GM21526 (cell line): ENCODE data around the gene KCNAB1.
"Not testable (repeated sequence)": the region's sequence is repeated elsewhere in the genome, so short reads cannot be mapped to it uniquely, and the experiment has no call there.

ENCODE experiments used
- ATAC-seq: cut with Tn5 transposase; IDR thresholded peaks from one replicate; pipeline ENCODE4 v1.9.1; 2021; ENCODE audit warnings: moderate library complexity; ENCODE audit not compliant: unreplicated experiment, low FRiP score

KCNAB1 gene

DNA sequence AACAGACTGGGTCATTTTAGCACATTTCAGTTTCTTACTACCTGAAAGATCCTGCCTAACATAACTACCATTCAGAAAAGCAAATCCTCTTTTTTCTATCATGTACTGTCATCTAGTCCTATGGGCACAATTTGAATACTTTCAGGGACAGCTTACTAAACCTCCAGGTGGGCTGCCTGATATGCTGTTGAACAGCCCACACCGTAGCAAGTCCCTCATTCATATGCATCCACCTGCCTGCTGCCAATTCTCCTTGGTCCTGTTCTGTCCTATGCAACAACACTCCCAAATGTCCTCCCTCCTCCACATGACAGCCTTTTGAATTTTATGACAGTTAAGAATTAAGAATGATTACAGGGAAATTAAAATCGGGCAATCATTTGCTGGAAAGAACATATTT, 137.9 kb downstream of the KCNAB1 start:
- ATAC-seq = no peak

DNA sequence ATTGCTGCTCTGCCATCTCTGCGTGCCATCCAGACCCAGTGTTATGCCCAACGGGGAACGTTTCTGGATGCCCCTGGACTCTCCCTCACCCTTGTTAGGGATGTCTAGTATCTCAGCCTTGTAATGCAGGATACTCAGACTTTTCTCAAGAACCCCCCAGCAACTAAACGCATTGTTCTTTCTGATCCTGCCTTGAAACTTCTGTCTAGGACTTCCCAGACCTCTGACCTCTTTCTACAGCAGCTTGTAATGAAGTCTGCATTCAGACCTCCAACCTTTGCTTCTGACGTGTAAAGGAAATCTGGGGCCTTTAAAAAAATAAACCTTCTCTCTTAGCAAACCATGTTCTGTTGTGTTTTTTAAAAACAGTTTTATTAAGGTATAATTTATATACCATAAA, 139.5 kb downstream of the KCNAB1 start:
- no peak for ATAC-seq

DNA sequence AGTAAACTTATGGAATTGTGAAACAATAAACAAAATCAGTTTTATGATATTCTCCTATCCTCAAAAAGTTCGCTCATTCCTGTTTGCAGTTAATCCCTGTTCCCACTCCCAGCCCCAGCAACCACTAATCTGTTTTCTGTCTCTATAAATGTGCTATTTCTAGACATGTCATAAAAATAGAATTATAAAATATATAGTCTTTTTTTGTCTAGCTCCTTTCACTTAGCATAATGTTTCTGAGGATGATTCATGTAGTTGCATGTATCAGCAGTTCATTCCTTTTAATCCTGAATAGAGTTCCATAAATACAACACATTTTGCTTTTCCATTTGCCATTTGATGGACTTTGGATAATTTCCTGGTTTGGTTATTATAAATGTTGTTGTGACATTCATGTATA, 140.0 kb downstream of the KCNAB1 start:
- ATAC-seq = no peak

DNA sequence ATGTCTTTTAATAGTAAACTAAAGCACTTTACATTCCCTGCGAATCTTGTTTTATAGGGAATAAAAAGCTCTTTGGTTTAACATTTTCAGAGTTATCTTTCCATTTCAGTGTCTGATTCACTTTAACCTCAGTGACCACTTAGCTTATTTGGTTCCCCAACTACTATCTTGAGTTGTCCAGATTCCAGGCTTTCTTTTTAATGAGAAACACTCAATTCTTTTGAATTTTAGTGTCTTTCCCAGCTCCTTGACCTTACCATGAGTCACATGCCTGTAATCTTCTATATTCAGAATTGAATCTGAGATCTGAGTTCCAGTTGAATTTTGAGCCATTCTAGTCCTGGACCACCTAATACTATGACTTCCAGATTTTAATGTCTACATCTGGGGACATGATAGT, 144.4 kb downstream of the KCNAB1 start:
- no peak for ATAC-seq

DNA sequence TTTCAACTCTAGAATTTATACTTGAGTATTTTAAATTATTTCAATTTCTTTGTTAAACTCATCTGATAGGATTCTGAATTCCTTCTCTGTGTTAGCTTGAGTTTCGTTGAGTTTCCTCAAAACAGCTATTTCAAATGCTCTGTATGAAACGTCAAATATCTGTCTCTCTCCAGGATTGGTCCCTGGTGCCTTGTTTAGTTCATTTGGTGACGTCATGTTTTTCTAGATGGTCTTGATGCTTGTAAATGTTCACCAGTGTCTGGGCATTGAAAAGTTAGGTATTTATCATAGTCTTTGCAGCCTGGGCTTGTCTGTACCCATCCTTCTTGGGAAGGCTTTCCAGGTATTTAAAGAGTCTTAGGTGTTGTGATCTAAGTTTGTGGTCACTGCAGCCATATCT, 151.1 kb downstream of the KCNAB1 start:
- no peak for ATAC-seq

DNA sequence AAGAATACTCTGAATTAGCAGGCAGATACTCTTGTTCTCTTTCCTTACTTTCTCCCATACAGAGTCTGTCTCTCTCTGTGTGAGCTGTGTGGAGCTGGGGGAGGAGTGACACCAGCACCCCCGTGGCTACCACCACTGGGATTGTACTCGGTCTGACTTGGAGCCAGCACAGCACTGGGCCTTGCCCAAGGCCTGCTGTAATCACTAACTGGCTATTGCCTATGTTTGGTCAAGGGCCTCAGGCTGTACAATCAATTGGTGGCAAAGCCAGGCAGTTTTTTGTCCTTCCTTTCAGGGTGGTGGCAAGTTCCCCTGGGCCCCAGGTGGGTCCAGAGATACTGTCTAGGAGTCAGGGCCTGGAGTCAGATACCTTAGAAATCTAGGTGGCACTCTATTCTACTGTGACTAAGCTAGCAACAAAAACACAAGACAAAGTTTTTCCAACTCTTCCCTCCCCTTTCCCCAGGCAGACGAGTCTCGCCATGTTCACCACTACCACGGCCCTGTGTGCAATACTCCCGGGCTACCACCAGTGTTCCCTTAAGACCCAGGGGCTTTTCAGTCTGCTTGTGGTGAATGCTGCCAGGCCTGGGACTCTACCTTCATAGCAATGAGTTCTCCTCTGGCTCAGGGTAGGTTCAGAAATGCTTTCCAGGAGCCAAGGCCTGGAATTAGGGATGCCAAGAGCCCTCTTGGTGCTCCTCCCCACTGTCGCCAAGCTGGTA, 151.8 kb downstream of the KCNAB1 start:
- ATAC-seq = no peak

DNA sequence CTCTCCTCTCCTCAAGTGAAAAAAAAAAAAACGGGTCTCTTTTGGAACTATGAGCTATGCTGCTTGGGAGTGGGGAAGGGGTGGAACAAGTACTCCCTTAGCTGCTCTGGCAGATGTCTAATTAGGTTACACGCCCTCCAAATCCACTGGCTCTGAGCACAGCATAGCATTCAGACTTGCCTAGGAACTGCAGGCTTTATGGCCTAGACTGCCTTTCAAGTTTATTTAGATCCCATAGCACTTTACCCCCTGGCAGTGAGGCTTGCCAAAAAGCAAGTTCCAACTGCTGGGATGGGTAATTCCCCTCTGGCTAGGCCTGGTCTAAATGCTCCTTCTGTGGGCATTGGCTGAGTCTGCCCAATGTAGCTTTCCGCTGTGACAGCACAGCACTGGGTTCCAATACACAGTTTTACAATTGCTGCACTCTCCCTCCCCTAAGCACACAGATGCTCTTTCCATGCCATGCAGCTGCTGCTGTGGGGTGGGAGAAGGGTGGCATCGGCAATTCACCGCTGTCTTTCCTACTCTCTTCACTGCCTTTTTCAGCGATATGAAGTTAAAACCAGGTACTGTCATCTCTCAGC, 152.8 kb downstream of the KCNAB1 start:
- no peak for ATAC-seq

DNA sequence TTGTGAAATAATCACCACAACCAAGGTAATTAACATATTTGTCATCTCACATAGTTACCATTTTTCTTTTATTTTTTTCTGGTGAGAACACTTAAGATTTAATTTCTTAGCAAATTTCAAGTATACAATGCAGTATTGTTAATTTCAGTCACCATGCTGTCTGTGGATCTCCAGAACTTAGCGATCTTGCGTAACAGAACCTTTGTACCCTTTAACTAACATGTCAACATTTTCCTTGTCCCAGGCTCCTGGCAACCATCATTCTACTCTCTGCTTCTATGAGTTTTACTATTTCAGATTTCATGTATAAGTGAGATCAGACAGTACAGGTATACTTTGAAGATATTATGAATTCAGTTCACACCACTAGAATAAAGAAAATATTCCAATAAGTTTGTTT, 154.4 kb downstream of the KCNAB1 start:
- ATAC-seq = no peak

DNA sequence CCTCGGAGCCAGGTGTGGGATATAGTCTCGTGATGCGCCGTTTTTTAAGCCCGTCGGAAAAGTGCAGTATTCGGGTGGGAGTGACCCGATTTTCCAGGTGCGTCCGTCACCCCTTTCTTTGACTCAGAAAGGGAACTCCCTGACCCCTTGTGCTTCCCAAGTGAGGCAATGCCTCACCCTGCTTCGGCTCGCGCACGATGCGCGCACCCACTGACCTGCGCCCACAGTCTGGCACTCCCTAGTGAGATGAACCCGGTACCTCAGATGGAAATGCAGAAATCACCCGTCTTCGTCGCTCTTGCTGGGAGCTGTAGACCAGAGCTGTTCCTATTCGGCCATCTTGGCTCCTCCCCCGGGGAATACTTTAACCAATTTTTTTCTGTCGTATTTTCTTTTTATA, 164.3 kb downstream of the KCNAB1 start:
- not testable (repeated sequence) for ATAC-seq

DNA sequence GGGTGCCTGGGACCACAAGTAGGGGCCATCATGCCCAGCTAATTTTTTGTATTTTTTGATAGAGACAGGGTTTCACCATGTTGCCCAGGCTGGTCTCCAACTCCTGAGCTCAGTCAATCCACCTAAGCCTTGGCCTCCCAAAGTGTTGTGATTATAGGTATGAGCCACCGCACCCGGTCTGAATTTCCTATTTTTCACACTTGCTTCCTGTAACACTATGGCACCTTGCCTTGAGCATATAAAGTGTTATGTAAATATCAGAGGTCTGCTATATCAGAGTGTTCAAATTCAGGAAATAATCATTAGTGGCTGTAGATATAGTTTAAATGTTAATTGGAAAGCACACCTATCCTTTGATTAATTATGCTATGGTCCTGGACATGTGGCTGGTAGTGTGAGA, 165.2 kb downstream of the KCNAB1 start:
- no peak for ATAC-seq

DNA sequence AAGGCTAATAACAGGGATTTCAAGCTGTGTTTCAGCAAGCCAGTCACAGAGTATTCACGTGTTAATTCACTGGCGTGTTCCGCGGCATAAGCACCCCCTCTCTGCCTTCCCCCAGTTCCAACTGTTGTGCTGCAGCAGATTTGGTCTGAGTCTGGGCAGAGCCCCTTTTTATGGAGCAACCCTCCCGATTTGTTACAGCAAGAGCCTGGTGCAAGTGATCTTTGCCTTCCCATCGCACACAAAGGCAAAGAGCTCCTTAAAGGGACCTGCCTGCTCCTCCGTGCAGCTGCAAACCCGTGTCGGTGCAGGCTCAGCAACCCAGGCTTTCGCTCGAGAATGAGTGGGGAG, 170.5 kb downstream of the KCNAB1 start:
- no peak for ATAC-seq

DNA sequence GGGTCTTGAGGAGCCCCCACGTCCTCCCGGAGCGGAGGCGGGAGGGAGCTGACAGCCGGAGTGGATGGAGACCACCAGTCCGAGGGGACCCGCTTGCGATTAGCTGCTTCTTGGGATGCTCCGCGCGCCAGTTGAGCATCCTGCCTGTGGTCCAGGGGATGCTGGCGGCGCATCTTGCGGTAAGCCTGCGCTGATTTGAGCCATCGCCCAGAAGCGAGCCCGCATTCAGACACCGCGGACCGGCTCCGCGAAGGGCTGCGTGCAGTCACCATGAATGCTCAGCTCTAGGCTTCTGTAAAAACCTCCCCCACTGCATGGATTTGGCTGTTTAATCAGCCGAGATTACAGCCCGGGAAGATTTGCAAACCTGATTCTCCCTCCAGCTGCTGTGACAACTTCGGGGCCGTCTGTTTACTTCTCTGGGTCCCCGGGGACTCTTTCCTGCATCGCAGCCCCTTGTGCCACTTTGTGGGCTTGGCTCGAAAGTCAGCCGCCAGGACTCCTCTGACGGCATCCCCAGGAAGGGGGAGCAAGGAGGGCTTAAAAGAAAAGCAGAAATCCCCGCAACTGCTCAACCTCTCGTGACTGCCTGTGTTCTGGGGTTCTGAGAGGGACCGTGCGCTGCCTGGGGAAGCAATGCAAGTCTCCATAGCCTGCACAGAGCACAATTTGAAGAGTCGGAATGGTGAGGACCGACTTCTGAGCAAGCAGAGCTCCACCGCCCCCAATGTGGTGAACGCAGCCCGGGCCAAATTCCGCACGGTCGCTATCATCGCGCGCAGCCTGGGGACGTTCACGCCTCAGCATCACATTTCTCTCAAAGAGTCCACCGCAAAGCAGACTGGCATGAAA, 171.1 kb downstream of the KCNAB1 start:
- ATAC-seq = no peak

DNA sequence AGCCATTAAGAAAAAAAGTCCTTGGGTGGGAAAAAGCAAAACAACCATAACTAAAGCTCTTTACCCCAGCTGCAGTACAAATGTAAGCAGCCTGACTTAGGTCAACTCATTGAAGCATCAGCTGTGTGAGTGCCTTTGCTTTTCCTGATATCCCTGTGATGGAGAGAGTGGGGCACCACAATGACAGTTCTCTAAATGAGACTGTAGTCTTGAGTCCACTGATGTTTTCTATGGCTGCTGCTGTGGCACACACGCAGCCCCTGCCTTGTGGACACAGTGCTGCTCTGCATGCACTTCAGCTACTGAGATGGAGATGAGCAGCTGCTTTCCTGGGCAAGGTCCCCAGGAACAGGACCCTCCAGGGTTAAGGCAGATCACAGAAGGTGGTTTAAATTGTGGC, 173.2 kb downstream of the KCNAB1 start:
- no peak for ATAC-seq

DNA sequence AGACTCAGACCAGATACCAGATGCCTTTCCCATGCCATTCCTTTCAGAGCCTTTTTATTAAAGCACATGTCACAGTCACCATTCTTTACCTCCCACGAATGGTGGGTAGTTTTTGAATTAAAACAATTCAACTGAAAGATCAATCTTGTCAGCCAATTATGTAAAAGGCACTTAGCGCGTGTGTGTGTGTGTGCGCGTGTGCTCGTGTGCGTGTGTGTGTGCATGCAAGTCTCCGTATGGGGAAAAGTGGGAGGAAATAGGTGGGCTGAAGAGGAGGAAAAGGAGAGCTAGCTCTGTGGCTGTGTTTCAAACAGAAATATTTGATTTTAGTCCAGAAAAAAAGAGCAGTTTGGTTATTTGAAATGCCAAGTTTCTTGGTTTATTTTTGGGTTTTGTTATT, 177.2 kb downstream of the KCNAB1 start:
- ATAC-seq = no peak

DNA sequence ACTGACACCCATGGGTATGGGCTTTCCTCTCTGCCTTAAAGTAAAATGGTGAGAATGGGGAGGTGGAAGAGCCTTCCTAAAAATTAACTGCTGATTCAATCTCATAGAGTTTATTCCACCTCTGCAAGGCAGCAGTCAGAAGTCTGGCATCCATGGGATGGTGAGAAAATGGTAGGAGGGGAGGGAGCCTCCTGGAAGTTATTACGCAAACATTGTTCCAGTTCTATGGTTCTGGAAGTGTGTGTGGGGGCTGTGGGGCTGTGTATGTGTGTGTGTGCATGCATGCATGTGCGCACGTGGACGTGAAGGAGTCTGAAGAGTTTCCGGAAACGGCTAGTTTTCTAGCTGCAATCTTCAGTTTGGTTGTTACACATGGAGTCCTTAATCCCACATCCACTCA, 177.6 kb downstream of the KCNAB1 start:
- no peak for ATAC-seq

DNA sequence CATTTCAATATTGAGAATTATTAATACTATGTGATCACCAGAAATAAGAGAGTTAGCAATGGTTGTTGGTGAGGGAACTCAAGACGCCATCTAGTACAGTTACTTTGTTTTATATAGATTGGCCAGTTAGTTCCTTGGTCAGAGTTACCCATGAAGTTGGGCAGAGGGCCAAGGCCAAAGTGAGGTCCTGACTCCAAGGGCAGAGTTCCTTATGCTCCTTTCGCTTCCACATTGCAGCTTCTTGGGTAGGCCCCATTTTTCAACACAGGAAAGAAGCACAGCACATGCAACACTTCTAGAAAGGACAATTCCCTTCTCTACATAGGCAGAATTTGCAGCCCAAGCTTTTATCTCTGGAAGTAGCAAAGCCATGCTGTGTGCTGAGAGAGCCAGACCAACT, 178.6 kb downstream of the KCNAB1 start:
- no peak for ATAC-seq

DNA sequence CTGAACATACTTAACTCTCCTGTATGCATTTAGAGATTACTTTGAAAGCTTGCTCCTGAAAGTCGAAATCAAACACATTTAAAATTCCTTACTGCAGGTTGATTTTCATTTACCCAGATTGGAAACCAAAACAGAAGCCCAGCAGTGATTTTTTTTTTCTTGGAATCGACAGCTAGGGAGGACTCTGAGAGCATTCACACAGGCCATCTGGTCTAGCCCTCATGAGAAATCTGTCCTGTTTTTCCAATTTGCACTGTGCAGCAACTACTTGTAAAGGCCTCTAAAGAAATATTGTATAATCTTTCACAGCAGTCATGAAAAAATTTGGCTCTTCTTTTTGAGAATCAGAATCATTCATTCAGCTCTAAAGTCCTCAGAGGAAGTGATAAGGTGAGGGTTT, 179.2 kb downstream of the KCNAB1 start:
- no peak for ATAC-seq

DNA sequence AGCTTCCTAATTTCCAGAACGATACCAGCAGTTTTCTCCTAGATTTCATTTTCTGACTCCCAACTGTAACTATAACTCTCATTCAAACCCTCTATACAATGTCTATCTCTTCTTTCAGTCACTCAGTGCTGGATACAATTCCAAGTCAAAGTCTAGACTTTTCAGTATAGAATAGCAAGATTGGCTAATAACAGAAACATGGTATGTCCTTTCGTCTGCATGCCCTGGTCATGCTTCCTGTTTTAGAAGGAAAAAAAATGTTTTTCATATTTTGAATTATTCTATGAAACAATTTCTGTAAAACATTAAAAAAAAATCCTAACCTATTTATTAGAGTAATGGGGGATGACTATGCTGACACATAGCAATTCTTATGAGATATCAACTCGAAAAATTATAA, 180.0 kb downstream of the KCNAB1 start:
- ATAC-seq = no peak

DNA sequence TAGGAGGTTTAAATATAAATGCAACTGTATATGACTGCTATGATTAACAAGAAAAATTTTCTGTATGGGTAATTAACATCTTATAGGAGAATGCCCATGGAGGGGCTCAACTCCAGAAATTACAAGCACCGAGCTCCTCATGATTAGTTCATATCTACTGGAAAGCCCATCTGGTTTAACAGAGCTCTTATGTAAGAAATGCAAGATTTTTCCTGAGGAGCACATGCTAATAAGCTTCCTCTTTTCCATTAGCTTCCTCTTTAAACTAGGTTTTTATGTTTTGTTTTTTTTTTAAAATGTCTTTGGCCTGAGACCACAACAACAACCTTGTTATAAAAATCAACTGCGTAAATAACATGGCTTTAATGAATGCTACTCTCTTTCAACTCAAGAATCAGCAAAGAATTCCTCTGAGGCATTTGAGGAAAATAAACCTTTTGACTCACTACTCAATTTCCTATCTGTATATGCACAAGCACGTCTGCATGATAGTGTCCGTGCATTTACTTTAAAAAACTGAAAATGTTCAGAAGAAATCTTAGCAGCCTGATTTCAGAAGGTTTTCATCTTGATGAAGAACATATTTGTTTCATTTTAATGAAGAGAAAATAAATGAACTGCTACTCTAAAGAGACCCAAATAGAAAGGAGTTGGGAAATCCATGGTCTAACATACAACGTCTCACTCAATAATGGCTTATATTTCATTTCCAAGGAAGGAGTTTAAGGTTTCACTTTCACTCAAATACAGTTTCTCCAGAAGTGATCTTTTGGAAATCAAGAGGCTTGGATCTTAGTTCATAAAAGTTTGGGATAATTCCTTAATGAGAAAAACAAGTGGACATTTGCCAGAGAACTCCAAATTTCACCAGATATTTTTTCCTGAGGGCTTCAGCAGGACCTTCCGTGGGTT, 180.8 kb downstream of the KCNAB1 start:
- ATAC-seq = no peak

DNA sequence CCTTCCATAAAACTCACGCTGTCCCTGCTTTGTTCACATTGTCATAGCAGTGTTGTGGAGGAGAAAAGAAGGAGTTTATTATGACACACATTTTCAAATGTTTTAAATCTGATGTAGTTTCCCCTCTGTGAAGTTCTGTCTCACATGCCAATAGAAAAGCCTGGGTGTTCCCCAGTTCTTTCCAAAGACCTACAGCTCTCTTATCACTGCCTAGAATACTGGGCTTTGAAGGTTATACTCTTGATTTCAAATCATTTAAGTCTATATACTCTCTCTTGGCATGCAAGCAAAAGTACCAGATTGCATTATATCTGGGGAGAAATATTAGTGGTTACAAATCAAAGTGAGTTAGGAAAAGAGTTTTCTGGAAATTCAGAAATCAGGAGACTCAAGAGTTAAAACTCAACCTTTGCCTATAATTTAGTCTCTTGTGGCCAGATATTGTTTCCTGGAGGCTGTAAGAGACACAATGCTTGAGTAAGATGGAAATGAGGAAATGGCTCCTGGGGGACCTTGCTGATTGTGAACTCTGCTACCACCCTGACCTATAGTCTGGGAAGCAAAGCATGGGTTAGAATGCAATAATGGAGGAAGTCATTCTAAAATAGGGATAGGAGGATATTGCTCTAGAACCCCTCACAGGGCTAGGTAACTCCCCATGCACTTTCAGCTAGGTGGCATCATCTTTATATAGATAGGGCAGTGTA, 182.8 kb downstream of the KCNAB1 start:
- no peak for ATAC-seq
